Left forelimb (tissue), 1 donor: Measurements from ENCODE around the gene VSTM2B.
"Not testable (repeated sequence)": the region's sequence is repeated elsewhere in the genome, so short reads cannot be mapped to it uniquely, and the experiment has no call there.

ENCODE experiments used
- DNase-seq: peaks from one replicate; pipeline ENCODE4 v3.0.0-alpha.2; 2018; ENCODE audit warnings: low spot score

Gene VSTM2B

DNA sequence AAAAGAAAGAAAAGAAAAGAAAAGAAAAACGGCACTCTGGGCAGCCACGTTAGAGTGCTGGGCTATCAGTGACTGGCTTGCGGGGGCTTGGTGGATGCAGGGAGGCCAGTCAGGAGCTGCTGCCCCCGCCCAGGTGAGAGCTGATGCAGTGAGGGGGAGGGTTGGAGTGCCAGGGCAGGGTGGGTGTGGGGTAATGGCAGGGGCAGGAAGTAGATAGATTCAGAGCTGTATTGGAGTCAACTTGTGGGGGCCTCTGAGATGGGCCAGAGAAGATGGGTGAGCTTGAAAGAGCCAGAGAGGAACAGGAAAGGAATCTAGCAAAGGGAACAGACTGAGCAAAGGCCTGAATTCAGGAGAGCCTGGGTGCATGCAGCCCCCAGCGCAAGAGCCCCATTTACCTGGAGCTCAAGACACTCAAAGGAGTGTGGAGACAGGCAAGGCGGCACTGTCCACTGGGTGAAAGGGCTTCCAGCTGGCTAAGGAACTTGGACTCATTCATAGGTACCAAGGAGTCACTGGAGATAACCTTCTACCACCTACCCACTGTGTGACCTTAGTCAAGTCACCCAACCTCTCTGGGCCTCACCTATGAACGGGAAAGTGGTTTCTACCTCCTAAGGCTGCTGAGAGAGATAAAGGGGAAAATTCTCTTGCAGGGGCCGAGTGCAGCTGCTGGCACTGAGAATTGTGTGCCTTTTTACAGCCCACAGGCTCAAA is 20.2 kb downstream of the VSTM2B start:
- DNase-seq, result peak; percentile 30

- peak; percentile 37 for DNase-seq
Measured at GRCh38 chr19:29546583-29547190, 20.9 kb downstream of the VSTM2B start.

GRCh38 chr19:29547361-29547960 is 21.7 kb downstream of the VSTM2B start:
- no peak for DNase-seq

DNA sequence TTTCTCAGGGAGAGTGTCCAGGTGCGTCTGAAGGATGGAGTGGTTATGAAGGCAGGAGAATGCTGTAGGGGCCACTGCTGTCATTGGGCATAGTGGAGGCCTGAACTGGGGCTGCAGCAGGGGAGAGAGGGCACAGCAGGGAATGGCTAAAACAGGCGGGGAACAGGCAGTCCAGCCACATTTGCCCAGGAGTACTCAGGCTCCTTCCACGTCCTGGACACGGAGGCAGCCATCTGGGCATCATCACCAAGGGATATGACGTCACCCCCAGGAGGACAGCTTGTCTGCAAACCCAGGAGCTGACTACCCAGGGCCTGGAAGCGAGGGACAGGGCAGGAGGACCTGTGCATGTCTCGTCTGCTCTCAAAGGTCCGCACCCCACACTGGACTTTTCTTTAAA is 22.2 kb downstream of the VSTM2B start:
- DNase-seq, result no peak

DNA sequence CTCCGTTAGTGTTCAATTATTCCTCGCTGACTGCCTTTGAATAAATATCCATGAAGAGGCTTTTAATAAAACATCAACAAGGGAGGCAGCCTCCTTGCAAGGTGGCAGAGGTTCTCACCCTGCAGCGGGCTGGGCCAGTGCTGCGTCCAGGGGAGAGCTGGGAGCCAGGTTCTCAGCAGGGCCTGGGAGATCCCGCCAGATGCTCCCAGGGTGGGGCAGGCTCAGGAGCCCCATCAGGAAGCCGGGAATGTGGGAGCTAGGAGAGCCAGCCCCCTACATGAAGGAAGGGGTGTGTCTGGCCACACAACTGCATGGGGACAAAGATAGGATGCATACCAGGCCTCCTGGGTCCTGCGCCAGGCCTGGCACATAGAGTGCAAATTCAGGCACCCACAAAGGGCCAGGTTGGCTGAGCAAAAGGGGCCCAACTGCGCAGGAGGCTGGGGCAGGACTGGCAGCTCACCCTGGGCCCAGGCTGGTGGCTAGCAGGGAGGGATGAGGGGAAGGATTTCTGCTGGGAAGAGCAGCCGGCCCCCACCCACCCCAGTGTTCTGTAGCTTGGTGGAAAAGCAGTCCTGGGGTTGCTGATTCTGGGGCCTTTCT is 22.8 kb downstream of the VSTM2B start:
- DNase-seq, result no peak

- DNase-seq, result peak; percentile 44
Measured at GRCh38 chr19:29549105-29550070, 23.6 kb downstream of the VSTM2B start.

DNA sequence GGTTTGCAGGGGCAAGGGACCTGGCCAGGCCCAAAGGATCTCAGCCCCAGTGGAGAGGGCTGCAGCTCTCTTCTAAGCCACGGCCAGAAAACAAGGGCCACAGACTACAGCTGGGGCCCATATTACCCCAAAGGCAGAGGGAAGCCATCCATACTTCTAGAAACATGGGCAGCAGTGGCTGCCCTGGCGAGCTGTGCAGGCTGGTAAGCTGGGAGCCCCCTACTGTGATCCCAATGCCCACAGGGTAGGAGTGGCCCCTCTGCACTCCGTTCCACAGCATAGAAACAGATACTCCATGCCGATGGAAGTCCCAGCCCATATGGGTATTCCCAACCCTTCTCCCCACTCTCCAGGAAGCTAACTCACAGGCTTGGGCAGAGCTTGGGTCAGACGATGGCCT is 25.1 kb downstream of the VSTM2B start:
- DNase-seq, result no peak

GRCh38 chr19:29551774-29552173 is 26.0 kb downstream of the VSTM2B start:
- DNase-seq, result no peak

DNA sequence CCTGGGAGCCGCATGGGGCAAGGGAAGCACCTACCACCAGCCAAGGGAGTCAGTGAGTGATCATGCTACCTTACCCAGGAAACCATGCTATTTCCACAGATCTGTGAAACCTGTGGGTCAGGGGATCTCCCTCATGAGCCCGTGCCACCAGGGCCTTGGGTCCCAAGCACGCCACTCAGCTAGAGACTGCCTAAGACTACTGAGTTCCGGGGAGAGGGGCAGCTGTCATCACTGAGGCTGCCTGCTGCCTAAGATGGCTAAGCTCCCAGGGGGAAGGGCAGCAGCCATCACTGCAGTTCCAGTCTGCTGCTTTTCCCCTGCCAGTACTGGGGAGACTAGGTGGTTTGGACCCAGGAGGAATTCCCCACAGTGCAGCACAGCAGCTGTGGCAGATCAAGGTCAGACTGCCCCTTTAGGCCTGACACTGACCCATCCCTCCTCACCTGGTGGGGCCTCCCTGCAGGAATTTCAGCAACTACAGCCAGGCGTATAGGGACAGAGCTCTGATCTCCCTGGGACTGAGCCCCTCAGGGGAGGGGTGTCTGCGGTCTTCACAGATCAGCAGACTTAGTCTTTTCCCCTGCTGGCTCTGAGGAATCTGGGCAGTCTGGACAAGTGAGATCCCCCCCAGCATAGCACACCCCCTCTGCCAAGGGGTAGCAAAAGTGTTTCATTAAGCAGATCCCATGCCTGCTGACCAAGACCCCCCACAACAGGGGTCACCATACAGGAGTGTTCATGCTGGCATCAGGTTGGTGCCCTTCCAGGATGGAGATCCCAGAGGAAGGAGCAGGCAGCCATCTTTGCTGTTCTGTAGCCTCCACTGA is 26.9 kb downstream of the VSTM2B start:
- no peak for DNase-seq

DNA sequence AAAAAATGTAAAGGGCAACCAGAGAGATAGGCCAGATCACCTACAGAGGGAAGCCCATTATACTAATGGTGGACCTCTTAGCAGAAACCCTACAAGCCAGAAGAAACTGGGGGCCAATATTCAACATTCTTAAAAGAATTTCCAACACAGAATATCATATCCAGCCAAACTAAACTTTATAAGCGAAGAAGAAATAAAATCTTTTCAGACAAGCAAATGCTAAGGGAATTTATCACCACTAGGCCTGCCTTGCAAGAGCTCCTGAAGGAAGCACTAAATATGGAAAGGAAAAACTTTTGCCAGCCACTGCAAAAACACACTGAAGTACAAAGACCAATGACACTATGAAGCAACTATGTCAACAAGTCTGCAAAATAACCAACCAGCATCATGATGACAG is 28.4 kb downstream of the VSTM2B start:
- no peak for DNase-seq

- DNase-seq, result not testable (repeated sequence)
Measured at GRCh38 chr19:29559110-29559509, 33.3 kb downstream of the VSTM2B start.

DNA sequence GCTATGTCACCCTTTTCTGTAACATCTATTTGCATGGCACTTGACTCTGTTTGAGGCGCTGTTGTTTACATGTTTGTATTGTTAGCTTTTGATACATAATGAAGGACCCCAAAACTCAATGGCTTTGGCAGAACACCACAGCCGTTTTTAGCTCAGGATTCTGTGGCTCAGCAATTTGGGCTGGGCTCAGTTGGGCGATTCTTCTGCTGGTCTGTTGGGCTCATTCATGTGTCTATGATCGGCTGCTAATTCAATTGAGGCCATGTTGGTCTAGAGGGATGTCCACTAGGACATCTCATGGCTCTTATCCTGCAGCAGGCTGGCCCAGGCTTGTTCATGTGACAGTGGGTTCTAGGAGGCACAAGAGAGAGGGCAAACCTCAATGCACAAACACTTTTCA is 33.9 kb downstream of the VSTM2B start:
- no peak for DNase-seq

GRCh38 chr19:29560313-29561075 is 34.7 kb downstream of the VSTM2B start:
- no peak for DNase-seq

DNA sequence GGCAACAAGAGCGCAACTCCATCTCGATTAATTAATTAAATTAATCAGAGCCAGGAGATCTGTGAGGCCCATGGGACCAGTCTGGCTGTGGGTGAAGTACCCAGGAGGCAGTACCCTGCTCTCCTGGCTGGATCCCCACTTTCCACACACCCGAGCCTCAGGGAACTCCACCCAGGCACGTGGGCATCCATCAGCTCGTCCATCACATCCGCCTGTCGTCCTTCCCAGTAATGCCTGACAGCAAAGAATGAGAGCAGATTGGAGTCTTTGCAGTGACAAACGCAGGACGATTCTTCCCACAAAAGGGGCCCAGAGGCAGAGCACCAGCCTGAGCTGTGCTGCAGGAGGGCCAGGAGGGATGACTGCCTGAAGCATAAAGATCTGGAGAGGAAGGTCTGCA is 35.8 kb downstream of the VSTM2B start:
- no peak for DNase-seq

DNA sequence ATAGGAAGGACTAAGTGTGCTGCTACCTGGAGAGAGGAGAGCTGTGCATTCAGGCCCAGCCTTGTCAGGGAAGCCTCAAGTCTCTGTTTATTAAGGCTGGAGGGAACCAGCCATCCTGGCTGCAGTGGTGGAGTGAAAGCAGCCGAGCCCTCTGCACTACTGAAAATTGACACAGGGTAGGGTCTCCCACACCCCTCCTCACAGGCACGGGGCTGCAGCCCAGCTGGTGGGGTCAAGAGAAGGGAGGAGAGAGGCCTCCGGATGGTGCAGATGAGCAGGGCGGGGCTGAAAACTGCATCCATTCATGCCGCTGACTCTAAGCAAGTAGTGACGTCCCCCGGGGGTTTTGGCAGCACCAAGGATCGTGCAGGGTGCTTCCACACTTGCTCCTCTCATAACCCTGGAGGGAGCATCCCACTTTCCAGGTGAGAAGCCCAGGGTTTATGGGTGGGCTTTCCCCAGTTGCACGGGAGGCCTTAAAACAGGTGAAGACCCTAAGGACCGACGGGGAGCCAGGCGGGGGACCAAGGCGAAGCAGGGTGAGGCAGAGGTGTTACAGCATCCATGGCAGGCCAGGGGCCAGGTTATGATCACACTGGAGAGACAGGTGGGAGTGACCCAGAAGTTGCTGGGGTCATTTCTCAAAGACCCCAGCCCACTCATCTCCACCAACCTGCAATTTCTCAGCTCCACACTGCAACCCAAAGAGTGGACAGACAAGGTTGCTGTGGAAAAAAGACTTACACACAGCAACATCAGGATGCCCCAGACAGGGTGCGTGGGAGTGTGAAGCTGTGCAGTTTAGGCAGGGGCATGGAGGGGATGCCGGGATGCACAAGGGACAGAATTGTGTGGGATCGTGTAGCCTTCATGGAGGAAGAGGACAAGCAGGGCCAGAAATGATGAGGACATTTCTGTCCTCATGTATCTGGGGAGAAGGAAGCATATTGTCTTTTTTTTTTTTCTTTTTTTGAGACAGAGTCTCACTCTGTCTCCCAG is 36.8 kb downstream of the VSTM2B start:
- DNase-seq, result no peak

DNA sequence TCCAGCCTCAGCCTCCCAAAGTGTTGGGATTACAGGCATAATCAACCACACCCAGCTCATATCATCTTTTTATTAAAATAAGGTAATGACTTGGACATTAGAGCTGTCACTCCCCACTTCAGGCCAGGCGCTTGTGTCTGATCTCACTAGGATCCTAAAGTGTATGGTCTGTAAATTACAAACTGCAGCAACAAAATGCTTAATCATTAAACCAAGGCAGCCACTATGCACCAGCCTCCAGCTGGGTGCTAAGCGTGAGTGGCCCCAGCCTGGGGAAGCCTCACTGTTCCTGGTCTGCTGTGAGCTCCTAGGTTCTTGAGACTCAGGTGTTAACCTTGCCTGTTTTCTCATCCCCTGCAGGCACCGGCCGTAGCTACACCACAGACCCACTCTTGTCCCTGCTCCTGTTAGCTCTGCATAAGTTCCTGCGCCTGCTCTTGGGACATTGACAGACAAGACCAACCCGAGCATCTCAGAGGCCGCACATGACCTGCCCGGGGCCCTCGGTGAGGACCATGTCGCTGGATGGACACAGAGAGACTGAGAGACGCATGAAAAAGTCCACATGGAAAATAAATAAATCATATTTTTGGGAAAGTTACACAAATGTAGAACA is 37.8 kb downstream of the VSTM2B start:
- no peak for DNase-seq

GRCh38 chr19:29564574-29565005 is 38.8 kb downstream of the VSTM2B start:
- DNase-seq, result no peak

DNA sequence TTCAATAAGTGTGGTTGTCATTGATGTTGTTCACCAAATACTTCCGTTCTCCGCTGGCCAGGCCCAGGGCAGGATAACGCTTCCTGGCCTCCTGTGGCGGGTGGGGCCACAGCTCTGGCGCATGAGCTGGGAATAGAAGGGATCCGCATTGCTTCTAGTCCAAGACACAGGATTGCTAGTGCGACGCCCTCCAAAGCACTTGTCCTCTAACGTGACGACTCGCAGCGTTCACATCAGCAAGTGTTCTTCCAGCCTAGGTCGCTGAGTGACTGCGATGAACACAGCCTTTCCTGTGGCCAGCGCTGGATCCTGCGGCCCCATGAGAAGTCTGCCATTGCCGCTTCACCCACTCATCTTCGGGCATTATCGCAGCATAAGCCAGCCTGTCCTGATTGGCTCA is 39.4 kb downstream of the VSTM2B start:
- DNase-seq, result no peak
